OCI-M2 (cell line): ENCODE results near the gene ZSCAN9.

Experiments used
- DNase-seq: peaks from one replicate; lab custom pipeline; 2025; ENCODE audit not compliant: unreplicated experiment; lab: John Stamatoyannopoulos, UW

The ZSCAN9 gene

GRCh38 chr6:28266563-28266961 lies 41.5 kb downstream of the ZSCAN9 start:
- DNase-seq, result no peak

GRCh38 chr6:28266962-28267694 lies 42.1 kb downstream of the ZSCAN9 start, which contains the start of gene ZSCAN26:
Gene ZSCAN26 (plus strand): TSS chr6:28267143. CDS start chr6:28271920, 4,777 bp downstream.
- peak; percentile 92 for DNase-seq

GRCh38 chr6:28267695-28268059 lies 42.6 kb downstream of the ZSCAN9 start:
- no peak for DNase-seq

GRCh38 chr6:28269492-28269891 lies 44.4 kb downstream of the ZSCAN9 start:
- DNase-seq, result no peak

- no peak for DNase-seq
Measured at GRCh38 chr6:28274888-28275287, 49.8 kb downstream of the ZSCAN9 start.

- no peak for DNase-seq
Measured at GRCh38 chr6:28277746-28278145, 52.7 kb downstream of the ZSCAN9 start.

DNA sequence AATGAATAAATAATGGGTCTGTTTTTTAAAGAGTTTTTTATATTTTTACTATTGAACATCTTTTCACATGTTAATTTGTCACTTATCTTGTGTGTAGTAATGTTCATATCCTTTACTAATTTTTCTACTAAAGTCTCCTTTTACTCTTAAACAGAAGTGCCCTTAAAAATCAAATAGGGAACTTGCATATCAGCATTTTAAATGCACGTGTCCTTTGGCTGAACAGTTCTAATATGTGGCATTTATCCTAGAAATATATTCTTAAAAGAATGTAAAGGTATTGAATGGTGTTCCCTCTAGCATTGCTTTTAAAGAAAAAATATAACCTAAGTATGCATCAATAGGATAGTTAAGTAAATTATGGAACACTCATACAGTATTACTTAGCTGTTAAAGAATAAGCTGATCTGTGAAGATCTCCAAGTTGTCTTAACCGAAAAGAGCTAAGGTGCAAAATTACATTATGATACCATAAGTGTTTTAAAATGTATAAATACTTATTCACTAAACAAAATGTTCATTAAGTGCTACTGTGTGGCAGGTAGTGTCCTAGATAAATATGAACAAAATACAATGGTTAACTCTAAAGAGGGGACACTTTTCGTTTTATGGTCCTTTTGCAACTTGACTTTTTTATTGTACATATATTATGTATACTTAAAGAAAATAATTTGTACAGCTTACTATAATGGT lies 55.7 kb downstream of the ZSCAN9 start:
- no peak for DNase-seq

DNA sequence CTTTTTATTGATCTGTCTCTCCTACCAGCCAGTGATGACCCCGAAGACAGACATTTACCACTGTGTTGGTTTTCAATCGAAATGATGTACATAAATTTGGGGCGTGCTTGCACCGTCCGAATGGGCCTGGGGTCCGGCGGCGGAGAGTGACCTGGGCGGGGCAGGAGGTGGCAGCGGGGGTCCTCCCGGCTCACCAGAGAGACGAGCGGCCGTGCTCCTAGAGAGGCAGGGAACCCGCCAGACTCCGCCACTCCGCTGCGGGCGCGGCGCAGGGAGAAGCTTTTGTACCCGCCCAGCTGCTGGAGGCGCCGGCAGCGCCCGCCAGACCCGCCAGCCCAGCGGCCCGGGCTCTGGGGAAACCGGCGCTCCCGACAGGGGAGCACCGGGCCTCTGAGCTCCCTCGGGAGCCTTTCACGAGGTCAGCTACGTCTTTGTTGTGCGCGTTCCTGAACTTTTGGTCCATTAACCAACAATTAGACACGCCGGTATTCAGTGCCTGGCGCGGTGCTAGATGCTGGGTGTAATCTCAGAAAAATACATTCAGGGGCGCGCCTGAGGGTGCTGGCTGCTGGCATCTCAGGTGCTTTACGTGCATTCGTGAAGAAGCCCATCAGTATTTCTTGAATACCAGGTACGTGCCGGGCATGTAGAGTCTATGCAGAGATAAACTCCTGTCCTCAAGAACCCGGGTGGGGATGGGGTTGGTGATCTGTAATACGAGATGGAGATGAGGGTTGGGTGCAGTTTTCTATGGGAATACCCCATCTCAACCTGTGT lies 56.4 kb downstream of the ZSCAN9 start, which contains the start of gene PGBD1:
Gene PGBD1 (plus strand): TSS at position 285 of the 777 bp plus-strand sequence. CDS start 2,242 bp downstream, outside the sequence.
- DNase-seq, result peak; percentile 69

GRCh38 chr6:28282926-28283325 lies 57.9 kb downstream of the ZSCAN9 start:
- DNase-seq, result no peak
